Stimulated activated CD4-positive, alpha-beta T cell treated with anti-CD3 and anti-CD28 coated beads, Interleukin-2, amount 100 ng/mL, for 48 hours (primary cell): ENCODE measurements around the gene MDGA2.

Source experiments
- DNase-seq, 2 donors: peaks; one replicate each; pipeline ENCODE4 v3.0.0-alpha.2; 2020

Gene MDGA2

DNA sequence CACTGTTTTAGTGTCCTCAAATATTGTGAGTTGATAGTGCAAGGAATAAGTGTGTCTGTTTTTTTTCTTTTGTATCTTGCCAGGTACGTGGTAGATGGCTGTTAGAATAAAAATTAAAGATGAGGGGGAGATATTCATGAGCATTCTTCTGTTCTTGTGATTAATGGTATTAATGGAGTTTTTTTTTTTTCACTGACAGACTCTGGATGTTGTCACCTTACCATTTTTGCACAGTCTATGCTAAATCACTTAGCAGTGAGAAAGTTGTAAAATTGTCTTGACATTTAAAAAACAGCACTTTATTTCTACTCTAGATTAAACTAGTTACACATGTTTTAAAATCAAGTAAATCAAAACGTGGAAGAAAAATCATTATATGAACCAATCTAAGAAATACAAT lies 204.3 kb downstream of the MDGA2 start:
- DNase-seq, result no peak

DNA sequence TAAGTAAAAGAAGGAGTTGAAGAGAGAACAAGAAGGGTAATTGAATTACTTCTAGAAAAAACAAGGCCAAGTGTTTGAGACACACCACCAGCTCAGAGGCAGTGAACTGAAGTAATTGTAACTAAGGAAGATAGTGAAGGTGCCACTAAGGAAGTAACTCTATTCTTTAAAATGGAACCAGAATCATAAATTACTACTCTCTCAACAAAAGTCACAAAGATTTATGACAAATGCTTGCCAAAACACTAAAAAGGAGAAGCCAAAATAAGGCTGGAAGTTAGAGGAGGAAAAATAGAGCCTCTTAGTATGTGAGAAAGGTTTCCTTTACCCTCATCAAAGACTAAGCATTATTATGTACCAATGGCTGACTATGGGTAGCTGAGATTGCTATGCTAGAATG lies 208.5 kb downstream of the MDGA2 start:
- no peak for DNase-seq

DNA sequence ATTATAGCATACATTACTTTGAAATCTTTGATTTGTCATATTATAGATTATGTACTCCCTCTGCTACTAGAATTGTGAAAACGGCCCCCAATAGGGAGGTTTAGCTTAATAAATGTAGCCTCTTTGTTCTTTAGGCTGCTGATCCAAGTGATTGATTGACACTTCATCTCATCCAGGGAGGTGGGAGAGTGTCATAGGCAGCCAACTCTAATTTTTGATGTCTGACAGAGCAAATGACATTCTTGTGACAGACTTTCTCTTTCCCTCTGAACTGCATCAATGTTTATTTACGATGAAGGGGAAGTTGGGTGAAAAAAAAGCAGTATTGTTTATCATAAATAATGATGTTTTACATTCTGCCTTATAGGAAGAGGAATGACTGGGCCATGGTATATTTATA lies 221.4 kb downstream of the MDGA2 start:
- no peak for DNase-seq

DNA sequence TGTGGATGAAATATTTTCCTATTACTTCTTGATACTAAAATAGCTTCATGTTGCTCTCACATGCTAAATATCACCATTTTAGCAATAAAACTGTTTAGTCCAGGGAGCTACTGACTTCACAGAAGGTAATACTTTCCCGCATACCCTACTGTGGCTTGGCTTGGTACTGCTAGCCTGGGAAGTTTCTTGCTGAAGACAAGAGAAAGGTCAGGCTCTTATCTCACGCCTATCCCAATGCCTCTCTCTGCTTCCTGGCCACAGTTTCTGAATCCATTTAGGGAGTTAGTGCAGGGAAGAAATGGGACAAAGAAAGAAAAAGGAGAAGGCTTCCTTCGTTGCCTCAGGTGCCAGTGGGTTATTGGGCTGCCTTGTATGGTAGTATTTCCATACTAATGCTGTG lies 228.3 kb downstream of the MDGA2 start:
- DNase-seq, result no peak

DNA sequence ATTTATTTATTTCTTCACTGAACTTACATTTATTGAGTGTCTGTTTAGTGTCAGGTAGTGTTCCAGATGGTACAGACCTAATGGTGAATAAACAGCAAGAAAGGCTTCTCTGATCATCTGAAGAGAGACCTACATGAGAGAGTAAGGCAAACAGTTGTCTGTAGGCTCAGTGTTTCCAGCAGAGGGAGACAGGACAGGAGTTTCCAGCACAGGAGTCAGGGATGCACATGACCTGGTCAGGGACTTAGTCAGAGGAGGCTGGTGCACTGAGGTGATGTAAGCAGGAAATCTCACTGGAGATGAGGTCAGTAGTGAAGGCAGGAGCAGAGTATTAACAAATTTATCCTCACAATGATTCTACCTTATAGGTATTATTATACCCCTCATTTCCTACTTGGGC lies 233.2 kb downstream of the MDGA2 start:
- DNase-seq, result no peak

DNA sequence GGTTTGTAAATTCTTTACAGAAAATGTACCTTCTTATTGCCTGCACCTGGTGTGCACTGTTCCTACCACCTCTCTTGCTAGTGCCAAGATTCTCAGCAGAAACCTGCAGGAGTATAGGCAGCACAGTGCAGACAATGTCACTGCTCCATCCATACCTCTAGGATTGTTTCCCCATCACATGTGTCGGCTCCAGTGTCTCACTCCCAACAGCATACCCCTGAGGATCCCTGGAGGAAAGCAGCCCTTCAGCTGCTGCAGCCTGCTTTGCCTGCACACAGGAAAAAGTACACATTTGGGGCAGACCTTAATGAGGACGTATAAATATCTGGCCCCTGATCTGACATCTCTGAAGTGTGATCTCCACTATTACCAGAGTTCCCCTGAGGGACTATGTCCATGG lies 235.5 kb downstream of the MDGA2 start:
- no peak for DNase-seq

DNA sequence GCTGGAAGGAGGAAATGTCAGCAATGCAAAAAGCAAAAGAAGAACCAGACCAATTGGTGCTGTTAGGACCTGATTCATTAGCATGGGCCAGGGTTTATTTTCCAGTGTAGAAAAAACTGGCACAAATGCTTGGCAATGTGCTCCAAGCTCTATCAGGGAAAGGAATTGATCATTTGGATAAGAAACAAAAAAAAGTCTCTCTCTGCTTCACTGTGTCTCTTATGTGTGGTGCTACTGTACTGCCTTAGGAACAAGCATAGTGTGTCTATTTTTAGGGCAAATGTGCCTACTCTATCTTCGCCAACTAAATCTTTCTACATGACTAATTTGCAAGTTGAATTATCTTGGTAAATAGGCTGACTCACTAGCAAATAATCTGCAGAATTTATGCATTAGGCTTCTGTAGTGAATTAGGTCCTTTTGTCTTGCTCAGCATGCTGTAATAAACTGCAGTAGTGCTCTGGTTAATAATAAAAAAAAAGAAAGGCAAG lies 236.7 kb downstream of the MDGA2 start:
- DNase-seq, result no peak

DNA sequence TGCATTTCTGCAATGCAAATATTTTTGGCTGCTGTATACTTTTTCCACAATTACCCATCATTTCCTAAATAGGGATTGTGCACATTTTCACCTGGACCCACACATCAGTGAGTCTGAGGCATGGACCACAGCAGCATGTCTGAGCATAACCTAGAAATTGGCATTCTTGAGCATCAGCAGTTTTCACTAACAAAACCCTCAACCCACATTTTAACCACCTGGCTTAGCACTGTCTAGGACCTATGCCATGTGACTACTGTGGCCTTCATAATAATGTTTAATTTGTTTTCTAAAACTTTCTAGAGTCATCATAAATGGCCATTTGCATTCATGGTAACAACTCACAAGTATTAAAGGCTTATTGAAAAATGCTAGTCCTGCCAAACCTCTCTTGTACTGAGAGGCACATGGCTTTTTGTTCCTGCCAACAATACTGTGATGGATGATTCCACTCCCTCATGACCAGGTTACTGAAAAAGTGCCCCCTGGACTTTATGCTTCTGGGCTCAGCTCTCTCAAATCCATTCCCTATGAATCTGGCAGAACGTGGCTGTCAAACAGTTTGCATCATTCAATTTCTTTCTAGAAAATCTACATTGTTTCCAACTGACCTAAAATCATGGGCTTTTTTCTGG lies 240.0 kb downstream of the MDGA2 start:
- no peak for DNase-seq

DNA sequence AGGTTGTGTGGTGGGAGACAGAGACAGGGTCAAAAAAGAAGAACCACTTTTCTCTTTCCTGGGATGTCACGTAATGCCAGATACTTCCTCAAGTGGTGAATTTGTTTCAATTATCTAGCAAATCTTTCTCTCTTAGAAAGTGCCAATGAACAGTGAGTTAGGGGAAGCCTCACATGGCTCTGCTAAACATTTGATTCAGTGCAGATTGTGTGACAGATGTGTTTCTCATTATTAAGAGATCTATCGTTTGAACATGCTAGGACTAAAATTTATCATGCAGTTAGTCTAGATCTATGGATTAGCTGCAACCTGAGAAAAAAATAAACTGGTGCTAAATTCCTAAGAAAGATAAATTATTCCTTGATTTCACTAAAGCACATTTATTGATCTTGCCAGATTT lies 247.8 kb downstream of the MDGA2 start:
- DNase-seq, result no peak

DNA sequence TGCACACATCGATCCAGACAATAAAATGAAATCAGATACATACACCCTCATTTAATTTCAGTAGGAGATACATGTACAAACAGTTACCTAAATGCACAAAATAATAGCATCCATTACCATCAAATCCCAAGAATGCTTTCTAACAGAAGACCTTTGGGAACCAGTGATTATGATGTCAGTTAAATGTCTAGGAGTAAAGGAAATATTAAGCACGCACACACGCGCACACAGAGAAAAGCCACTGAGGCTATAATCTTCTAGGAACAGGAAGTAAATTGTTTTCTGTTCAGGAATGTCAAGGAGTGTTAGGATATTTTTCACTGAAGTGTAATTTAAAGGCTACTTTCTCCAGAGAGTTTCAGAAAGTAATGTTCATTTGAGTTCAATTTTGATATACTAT lies 250.1 kb downstream of the MDGA2 start:
- no peak for DNase-seq

DNA sequence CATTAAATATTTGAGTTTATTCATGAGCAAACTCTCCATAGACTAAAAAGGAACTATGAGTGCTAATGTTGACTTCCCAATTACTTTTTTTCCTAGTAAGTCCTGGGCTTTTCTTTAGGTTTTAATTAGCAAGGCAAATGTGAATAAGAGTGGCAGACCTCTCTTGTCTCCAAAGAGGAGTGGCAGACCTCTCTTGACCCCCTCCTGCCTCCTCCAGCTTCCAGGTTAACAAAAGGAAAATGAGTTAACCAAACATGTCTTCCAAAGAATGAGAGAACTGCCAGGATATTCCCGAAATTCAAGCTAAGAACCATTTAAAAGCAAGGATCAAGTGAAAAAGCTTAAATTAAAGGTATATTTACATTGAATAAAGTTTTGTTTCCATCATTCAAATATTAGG lies 253.2 kb downstream of the MDGA2 start:
- DNase-seq, result no peak

DNA sequence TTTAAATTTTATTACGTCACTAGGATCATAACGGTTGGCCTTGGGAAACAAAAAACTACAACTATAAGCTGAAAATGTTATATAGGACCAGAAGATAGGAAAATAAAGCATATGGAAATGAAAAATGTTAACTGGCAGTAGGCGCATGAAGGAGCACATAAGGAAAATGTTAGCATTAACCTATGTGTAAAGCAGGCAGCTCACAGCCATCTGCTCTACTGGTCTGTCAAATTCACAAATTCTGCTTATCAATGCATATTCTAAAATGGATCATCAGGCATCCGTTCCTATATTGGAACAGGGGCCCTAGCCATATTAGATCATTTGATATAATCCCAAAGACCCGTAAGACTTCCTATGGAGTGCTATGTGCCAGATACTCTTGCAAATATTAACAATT lies 263.9 kb downstream of the MDGA2 start:
- DNase-seq, result no peak

DNA sequence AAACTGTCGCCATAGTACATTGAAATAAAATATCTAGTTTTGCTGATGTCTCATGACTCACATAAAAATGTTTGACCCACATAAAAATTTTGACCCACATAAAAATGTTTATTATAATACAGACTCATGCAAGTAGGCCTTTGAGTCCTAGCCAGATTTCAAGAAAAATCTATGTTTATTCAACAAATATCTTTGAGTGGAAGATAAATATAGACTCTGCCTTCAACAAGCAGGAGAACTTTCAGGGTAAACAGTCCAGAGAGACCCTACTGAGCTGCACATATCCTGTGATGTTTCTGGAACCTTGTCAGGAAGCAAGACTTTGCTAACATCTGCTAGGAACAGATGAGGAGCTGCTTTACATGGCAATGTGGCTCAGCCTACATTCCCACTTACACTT lies 283.1 kb downstream of the MDGA2 start:
- DNase-seq, result no peak

DNA sequence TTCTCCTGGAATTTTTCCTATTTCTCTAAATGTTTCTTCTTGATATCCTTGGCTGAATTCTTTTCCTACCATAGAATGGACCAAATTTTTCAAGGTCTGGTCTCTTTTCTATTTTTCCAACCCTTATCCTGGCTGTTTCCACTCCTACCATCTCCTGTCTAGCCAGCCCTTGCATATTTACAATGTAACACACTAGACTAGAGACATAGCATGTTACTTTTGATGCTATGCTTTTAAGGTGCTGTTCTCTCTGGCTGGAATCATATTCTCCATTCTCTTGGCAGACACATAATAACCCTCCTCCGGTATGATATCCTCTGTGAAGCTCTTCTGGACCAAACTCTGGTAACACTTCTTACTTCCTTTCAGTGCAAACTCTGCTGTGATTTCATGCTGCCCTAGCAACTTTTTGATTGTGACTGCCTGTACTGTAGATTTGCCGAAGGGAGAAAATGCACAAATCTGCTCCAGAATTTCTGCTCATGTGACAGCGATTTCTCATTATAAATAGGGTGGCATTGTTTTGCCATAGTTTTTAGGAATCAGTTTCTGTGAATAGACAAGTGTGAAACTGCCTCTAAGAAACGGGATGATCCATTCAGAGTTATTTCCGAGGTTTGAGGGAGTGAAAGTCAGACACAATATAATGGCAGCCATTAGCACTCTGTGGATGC lies 284.4 kb downstream of the MDGA2 start:
- no peak for DNase-seq

DNA sequence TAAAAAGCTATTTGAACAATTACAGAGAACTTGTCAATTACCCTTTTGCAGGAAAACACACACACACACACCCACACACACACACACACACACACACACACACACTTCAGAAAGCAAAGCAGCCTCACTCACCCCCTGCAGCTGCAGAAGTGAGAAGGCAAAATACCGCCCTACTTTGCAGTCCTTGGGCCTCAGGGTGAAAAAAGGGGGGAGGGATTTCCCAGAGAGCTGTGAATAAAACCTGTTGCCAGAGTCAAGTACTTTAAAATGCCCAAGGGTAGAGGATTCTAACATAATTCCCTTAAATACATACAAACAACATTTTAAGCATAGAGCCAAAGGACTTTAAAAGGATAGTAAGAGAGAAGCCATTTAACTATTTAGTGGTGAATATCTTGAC lies 285.9 kb downstream of the MDGA2 start:
- no peak for DNase-seq

DNA sequence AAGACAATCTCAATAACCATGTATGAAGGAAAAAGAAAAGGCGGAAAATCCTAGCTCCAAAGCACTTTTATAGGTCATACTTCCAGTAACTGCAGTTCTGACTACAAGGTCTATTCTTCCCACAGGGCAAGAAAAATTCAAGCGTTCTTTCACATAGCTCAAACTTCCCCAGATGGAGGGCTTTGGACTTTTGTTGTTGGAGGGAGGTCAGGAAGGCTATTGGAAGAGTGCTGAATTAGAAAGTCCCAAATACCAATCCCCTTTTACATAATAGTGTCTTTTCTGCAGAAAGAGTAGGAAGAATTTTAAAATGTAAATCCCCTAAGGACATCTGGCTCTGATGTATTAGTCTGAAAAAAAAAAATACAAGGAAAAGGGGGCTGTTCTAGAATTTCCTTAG lies 309.4 kb downstream of the MDGA2 start:
- DNase-seq, result no peak

DNA sequence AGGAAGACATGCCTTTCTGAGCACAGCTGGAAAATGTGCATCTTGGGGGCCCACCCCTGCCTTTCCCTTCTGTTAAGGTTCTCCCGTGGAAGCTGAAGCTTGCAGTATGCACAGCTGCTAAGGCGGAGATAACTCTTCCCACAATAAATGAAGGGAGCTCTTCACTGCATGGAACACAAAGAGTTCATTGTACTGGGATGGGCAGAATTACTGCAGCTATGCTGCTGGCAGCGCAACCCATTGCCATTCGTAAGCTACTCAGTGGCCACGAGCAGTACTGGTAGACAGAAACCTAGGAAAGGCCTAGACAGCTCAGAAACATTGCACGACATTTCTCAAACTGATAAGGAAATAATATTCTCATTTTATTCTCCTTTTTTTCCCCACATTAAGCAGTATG lies 310.2 kb downstream of the MDGA2 start:
- DNase-seq, result no peak

DNA sequence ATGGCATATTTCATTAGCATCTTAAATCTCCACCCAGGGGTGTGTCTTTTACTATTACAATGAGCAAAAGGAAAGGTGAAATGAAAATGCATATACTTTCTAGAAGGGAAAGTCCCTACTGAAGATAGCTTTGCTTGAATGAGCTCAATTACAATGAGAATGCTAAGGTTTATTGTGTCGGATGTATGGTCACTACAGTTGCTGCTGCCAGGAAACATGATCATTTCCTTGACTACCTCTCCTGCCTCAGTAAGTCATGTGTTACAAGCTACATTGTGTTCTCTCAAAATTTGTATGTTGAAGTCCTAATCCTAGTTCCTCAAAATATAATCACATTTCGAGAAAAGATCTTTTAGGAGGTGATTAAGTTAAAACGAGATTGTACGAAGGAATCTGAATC lies 322.2 kb downstream of the MDGA2 start:
- DNase-seq, result no peak

DNA sequence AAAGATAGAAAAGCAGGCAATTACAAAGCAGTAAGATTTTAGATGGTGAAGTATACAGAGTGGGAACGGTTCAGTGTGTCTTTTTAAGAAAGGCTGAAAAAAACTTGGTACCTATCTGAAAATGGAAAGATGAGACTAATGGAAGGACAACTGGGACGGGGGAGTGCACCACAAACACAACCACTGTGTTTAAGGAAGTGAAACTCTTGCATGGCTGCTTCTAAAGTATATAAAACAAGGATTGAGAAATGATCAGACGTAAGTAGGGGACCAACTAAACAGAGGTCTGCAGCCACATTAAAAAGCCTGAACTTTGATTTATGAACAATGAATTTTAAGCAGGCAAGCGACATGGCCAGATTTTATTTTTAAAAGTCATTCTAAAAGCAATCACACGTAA lies 328.6 kb downstream of the MDGA2 start:
- no peak for DNase-seq

DNA sequence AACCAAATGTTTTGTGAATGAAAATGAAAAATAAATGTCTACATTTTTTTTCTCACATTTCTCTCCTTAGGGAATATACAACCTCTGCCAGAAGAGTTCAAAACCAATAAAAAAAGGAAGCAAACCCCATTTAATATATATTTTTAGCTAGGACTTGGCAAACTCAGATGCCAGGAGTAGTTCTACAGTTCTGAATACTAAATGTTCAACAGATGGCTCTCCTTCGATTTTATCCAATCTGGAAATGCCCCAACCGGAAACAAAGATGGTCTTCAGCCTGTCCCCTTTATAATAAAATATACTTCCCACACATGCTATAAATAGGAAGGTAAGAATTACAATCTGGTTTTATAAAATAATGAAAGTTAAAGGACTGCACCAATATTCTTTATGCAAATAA lies 330.4 kb downstream of the MDGA2 start:
- DNase-seq, result no peak

DNA sequence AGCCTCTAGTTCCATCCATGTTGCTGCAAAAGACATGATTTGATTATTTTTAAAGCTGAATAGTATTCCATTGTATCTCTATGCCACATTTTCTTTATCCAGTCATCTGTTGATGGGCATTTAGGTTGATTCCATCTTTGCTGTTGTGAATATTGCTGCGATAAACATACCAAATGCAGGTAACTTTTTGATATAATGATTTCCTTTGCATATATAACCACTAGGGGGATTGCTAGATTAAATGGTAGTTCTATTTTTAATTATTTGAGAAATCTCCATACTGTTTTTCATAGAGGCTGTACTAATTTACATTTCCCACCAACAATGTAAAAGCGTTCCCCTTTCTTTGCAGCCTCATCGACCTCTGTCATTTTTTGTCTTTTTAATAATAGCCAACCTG lies 342.5 kb downstream of the MDGA2 start:
- no peak for DNase-seq

DNA sequence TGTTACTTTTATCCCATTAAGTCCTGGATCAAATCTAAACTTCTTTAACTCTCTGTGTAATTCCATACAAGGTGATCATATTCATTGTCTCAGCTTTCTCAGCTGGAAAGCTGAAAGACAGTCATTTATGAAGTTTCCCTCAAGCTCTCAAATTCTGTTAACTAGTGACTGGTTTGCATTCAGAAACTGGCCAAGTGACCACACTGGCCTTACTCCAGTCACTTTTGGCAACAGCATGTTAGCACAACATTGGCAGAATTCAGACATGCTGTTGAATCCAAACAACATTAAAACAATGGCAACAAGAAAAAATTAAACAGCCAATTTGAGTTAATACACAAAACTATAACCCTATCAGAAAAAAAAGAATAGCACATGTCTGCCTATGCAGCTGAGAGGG lies 343.3 kb downstream of the MDGA2 start:
- no peak for DNase-seq

DNA sequence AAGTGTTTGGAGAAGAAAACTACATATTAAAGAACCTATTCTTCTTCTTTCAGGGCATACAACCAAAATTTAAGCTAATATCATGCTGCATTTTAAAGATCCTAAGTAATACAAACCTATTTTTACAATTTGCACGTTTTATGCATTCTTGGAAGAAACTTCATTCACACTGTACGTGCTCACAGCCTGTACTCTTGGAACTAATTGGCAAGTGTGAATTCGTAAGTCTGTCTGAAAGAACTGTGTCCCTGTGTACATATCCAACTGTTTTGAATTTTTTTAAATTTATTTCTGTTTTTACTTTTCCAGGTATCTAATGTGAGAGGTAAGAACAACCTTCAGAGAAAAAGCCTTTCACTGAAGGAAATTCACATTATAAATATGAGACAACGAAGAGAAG lies 347.0 kb downstream of the MDGA2 start:
- no peak for DNase-seq

DNA sequence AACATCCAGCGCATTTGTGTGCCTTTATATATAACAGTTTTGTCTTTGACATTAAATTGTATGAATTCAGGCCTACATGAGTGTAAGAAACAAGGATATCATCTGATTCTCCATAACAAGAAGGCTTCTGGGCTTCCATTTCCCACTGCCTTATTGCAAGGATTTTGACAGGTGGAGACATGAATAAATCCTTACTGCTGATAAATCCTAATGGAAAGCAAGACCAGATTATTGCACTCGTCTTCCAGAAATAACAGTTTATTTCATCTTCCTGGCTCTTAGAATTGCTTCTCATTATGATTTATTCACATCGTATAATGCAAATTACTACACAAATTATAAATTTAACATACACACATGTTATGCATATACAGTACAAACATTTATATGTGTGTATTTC lies 348.1 kb downstream of the MDGA2 start:
- DNase-seq, result no peak

DNA sequence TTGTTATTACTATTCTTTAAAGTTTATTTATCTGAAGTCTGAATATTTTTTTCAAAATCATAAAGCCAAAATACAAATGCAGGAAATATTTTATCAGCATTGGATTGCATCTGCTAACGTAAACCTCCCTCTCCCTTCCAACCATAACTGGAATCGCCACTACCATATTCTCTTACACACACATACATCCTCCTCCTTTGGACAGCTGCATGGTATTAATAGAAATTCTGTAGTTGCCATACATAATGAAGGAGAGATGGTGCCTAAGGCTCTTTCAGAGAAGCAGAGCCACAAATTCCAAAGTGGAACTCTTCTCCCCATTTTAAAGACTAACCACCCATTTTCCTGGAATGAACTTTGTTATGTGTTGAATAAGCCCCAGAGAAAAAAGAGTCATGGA lies 352.7 kb downstream of the MDGA2 start:
- DNase-seq, result no peak
